Raji (cell line): Measurements from ENCODE around the gene RPUSD4.

Experiments
- POLR2A ChIP-seq: IDR thresholded peaks from 2 replicates; pipeline ENCODE4 v1.6.1; 2011; ENCODE audit warnings: low read depth, low read length, control low read depth; ENCODE audit not compliant: insufficient read depth

The RPUSD4 gene

DNA sequence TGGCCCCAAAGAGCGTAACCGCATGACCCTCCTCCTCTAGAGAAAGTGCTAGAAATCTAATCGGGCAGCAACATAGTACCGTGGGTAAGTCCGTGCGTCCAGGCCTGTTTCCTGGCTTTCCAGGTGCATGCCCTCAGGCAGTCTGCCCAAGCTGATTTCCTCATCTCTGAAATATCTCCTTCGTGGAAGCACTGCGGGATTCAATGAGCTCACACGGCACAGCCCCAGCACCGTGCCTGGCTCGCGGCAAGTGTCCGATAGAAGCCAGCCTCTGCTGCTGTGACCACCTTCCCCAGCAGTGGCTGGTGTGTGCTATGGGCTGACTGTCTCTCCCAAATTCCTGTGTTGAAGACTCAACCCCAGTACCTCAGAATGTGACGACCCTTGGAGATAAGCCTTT is 20.7 kb downstream of the RPUSD4 start:
- TF ChIP-seq POLR2A = no peak

DNA sequence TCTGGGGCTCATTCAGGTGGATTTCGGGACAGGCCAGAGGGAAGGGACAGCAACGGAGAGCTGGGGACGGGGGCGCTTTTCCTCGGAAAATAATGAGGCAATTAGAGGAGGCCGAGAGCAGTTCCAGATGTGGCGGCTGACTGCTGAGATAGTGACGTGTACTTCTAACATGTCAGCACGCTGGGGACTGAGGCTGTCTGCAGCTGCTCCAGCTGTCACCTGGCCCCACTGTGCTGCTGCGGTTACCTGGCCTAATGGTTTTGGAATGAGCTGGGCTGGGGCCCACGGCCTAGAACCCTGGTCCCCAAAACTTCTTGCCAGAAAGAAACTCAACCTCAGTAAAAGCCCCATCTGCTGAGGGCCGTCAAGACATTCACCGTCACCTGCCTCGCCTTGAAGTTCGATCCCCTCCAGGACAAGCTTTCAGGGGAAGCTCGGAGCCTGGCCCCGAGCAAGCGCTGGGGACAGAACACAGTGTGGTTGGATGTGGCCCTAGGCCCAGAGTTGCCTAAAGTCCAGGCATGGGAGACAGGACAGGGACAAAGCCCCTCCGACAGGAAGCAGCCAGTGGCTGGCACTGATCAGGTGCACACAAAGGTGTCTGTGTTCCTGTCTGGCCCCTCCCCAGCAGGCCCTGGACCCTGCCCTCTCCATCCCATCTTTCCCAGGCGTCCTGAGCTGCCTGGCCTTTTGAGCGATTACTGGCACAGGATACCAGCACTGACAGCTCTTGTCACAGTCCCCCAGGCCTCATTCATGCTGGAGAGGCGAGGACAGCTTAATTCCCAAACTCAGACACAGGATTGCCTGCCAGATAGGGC is 22.1 kb downstream of the RPUSD4 start:
- TF ChIP-seq POLR2A = no peak

DNA sequence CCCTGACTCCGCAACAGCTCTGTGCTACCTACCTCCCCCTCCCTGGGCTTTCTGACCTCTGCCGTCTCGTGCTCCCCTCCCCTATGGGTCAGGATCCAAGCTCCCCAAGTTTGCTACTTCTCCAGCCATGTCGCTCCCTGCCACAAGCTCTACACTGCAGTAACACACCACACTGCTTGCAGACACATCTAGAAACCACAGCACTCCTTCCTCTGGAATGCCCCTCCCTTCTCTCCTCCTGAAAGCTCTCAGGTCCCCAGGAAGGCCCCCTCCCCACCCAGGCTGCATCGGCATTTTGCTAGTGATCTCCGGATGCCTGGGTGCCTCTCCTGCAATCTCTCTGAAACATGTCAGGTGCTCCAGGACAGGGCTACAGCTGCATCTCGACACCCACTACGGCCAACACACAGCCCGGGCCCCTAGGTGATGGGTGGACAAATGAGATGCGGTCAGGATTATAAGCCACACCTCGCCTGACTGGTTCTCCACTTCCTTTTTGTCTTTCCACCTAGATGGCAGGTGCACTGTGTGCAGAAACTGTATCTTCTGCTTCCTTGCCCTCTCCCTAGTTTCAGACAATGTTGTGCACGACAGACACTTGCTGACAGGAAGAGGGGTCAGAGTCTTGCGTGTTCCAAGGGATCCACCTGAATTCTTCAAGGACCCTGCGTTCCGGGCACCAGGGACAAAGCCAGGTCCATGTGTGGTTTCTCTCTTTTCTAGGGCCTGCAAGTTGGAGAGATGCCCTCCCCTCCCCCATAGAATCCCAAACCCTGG is 22.9 kb downstream of the RPUSD4 start:
- TF ChIP-seq POLR2A = no peak

DNA sequence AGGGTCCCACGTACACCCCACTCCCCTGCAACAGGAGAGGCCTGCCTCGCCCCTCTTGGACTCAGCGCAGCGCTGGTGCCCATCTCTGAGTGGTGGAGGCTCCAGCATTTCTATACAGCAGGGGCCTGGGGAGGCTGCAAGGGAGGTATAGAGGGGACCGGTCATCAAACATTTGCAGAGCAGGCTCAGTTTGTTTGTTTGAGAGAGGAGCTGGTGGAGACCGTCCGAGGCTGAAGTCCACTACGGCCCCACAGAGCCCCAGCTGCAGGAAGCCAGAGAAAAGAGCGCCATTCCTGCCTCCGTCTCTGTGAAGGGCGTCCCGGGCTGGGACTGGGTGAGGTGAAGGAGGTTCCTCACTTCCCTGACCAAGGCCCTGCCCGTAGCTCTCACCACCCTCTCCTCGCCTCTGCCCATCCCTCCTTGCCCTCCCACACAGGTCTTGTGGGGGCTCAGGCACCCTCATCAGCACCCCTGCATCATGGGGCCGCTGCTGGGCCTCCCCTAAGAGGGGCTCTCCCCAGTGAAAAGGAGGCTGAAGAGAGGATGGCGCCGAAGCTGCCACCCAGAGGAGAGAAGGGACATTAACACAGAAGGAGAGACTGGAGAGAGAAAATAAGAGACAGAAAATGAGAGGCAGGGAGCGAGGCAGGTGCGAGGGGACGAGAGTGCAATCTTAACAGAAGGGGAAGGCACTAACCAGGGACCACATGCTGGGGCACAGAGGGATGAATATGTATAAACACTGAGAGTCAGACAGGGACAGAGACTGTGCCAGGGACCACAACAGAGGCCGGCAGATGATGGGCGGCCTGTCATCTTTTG is 24.5 kb downstream of the RPUSD4 start:
- no peak for TF ChIP-seq POLR2A

DNA sequence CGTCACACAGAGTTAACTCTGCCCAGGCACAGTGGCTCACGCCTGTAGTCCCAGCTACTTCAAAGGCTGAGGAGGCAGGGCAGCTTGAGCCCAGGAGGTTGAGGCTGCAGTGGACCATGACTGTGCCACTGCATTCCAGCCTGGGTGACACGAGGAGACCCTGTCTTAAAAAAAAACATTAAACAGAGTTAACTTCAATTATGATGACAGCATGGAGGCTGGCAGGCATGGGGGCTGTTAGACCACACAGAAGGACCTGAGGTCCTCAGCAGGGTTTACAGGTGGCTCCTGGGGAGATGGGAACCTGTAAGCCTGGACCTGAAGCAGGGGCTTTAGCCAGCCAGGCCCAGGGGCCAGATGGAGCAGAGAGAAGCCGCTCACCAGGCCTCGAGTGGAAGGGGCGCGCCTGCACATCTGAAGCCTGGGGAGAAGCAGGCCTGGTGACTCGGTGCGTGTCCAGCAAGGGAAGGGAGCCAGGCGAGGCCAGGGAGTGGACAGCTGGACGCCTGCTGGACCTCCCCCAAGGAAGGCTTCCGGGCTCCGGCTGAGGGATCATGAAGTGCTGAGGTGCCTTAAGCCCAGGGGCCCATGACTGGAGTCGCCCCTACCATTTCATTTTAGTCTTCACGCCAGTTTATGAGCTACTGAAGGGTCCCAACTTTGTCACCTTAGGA is 25.3 kb downstream of the RPUSD4 start:
- TF ChIP-seq POLR2A = no peak

DNA sequence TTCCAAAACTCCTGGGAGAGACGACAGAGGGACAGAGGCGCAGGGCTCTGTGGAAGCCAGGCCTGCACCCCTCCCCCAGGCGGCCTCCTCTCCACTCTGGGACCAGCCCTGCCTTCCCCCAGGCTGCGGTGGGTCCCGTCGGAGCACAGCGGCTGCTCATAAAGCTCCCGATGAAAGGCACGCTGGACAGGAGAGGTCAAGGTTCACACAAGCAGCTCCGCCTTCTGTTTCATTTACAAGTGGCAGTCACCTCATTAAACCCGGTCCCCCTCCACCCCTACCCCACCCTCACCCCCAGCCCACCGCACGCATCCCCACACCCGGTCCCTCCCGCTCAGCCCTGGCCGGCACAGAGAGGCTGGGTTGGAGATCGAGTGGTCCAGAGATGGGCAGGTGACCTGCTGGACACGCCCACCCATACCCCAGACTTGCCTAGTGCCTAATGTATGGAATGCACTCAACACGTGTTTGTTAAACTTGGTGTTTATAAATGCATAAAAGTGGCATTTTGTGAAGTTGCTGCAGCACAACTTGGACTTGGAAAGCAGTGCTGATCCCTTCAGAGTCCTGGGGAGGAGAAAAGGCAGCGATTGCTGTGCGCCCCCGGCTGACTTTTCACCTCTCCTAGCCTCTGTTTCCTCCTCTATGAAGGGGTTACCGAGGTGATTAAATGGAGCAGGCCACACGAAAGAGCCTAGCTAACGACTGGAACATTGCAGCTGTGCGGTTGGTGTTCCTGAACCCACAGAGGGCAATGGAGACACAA is 26.0 kb downstream of the RPUSD4 start:
- no peak for TF ChIP-seq POLR2A

DNA sequence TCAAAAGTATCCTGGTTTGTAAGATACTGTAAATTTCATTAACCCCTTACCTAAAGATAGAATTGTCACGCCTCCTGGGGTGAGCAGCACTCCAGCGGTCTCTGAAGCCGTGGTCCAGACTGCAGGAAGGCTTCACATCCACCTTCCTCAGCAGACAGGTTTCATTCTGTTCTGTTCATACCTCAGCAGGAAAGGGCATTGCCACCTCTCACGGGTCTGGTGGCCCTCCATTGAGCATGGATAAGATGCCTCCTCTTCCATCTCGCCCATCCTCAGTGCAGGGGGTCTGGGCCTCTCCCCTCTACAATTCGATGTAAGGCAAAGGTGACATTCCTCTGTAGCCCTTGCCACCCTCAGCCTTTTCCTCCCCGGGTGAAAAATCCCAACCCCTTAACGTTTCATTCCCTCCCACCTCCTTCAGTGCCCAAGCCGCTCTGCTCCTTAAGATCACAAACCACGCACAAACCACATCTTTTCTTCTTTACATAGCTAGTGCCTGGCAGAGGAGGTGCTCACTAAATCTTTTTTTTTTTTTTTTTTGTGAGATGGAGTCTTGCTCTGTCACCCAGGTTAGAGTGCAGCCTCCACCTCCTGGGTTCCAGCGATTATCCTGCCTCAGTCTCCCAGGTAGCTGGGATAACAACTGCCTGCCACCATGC is 28.5 kb downstream of the RPUSD4 start:
- TF ChIP-seq POLR2A = no peak

DNA sequence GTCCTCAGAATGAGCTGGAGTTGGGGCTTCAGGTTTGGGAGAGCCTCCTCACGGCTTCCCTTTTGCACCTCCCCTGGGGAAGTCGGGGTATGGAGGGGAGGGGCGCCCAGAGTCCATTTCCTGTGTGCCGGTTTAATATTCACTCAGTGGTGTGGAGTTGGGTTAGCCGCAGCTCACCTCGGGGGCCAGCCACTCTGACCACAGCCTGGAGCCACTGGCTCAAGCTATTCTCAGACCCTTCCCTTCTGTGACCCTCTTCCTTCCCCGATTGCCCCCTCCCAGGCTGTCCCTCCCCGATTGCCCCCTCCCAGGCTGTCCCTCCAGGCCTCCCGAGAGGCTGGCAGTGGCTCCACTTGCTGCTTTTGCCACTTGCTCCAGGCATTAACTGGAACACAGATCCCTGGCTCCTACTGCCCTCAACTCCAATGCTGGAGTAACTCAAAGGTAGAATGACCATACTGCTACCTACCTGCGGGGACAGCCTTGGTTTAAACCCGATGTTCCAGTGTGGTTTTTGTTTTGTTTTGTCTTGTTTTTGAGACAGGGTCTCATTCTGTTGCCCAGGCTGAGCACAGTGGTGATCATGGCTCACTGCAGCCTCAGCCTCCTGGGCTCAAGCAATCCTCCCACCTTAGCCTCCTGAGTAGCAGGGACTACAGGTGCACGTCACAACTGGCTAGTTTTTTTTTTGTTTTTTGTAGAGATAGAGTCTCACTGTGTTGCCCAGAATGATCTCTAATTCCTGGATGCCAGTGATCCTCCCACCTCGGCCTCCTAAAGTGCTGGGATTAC is 29.3 kb downstream of the RPUSD4 start:
- TF ChIP-seq POLR2A = no peak

DNA sequence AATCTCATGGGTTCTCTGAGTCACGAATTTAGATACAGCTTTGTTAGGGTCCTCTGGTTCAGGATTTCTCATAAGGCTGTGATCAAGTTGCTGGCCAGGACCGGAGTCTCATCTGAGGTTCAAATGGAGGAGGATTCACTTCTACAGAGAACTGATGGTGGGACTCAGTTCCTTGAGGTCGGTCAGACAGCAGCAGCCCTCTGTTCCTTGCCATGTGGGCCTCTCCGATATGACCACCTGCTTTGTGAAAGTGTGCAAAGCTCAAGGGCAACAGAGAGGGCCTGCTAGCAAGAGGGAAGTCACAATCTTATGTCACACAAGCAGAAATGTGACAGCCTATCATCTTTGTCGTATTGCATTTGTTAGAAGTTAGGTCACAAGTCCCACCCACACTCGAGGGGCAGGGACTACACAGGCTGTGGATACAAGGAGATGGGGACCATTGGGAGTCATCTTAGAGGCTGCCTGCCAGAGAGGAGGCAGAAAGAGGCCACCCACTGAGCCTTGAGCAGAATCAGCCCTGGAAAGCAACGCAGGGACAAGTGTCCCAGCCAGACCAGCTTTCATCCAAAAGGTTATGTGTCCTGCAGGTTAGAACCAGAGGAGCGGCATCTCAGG is 34.5 kb downstream of the RPUSD4 start:
- TF ChIP-seq POLR2A = no peak

DNA sequence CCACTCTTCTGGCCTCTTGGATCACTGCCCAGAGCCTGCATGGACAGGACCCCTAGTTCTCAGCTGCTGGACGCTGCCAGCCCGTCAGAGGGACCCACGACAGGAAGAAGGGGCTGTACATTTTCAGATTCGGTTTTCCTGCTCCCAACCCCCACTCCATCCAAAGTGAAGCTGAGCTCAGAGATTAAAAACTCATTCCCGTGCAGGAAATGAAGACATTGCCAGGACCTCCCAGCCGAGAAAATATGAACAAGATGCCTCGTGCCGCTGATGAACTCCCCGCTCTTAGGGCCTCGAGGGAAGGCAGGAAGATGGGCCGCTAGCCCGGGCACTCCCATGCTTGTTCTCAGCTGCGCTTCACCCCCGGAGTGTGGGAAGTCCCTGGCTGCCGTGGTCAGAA is 36.1 kb downstream of the RPUSD4 start:
- no peak for TF ChIP-seq POLR2A

DNA sequence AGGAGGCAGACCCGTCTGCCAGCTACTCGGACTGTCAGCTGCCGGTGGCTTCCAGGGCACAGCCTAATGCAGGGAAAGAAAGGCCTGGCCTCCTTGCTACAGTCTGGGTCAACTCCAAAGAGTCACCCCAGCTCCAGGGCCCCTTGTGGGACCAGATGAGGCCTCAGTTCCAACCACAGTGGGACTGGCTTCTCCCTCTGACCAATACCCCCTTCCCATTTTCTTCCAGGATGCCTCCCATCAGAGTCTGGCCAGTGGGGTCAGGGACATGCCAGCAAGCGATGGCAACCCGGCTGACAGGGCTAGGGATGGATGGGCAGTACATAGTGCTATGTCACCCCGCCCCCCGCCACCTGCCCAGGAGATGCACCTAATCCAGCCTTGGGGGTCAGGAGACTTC is 36.6 kb downstream of the RPUSD4 start:
- TF ChIP-seq POLR2A = no peak

DNA sequence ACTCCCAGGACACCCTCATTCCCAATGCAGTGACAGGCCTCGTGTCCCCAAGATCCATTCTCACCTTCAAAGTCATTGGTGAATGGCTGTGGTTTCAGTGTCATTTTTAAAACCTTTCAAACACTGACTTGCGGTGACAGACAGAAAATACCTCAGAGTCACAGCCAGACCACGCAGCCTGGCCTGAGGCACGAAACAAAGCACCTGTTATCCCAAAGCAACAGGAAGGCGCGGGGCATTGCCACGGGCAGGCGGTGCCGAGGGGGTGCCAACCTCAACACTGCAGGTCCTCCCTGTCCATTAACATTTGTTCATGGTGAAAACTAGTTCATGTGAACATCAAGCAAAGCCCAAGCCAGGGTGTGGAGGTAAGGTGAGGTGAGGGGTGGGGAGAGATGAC is 38.2 kb downstream of the RPUSD4 start:
- TF ChIP-seq POLR2A = no peak
